IMR-90 (cell line): Measurements from ENCODE around the gene TEX13A. TPM values are rescaled to one million over a fixed set of nuclear protein-coding genes. Genes with fewer than 3 reads are reported as not detected.
"Not testable (repeated sequence)": the region's sequence is repeated elsewhere in the genome, so short reads cannot be mapped to it uniquely, and the experiment has no call there.

Experiments used
- ATAC-seq: fragments of 200-7000 bp; cut with Tn5 transposase; 2 replicates; pipeline ENCODE4 v1.9.1; 2020; ENCODE audit warnings: low read depth, mild to moderate bottlenecking, moderate library complexity
- BruUV-seq: library from RNA; stranded (reverse); fragments of 400-500 nt; replicated peaks from 2 replicates; lab custom pipeline; 2021; lab: Mats Ljungman, UMichigan
- CTCF ChIA-PET: fragments of 300-600 bp; formaldehyde crosslinking; extraction: SDS; loops from one replicate; lab custom pipeline; 2021; ENCODE audit warnings: antibody characterized with exemption; lab: Yijun Ruan, JAX
- POLR2A ChIA-PET: fragments of 300-600 bp; sonication (Branson Sonifier 250); formaldehyde crosslinking; loops from one replicate; lab custom pipeline; 2022; ENCODE audit warnings: antibody characterized with exemption; ENCODE audit not compliant: unreplicated experiment; lab: Charles Lee
- DNase-seq: peaks from one replicate; pipeline ENCODE4 v3.0.0; 2013
- H2AFZ ChIP-seq: replicated peaks from 2 replicates; pipeline ENCODE3; 2013; ENCODE audit warnings: low read length, mild to moderate bottlenecking; ENCODE audit not compliant: poor library complexity
- H2AK5ac ChIP-seq: 2 replicates; pipeline ENCODE4 v1.6.1; 2013; ENCODE audit warnings: low read depth, low read length, inconsistent platforms
- H2AK9ac ChIP-seq: replicated peaks from 2 replicates; pipeline ENCODE3; 2013; ENCODE audit warnings: mild to moderate bottlenecking, low read depth, low read length, moderate library complexity; ENCODE audit not compliant: poor library complexity
- H2BK120ac ChIP-seq: 2 replicates; pipeline ENCODE4 v1.6.1; 2013; ENCODE audit warnings: low read depth, low read length, inconsistent platforms
- H2BK15ac ChIP-seq: 3 replicates; pipeline ENCODE4 v1.6.1; 2013; ENCODE audit warnings: low read depth, low read length, inconsistent platforms
- H2BK20ac ChIP-seq: 2 replicates; pipeline ENCODE4 v1.6.1; 2013; ENCODE audit warnings: low read depth, mild to moderate bottlenecking, inconsistent platforms, low read length, moderate library complexity
- H2BK5ac ChIP-seq: 2 replicates; pipeline ENCODE4 v1.6.1; 2013; ENCODE audit warnings: mild to moderate bottlenecking, low read depth, low read length, inconsistent platforms; ENCODE audit not compliant: poor library complexity, severe bottlenecking
- H3K14ac ChIP-seq: replicated peaks from 2 replicates; pipeline ENCODE4 v1.6.1; 2013; ENCODE audit warnings: low read depth, low read length, inconsistent platforms
- H3K18ac ChIP-seq: 2 replicates; pipeline ENCODE4 v1.6.1; 2013; ENCODE audit warnings: low read depth, low read length, control low read depth
- H3K23ac ChIP-seq: 2 replicates; pipeline ENCODE4 v1.6.1; 2013; ENCODE audit warnings: low read depth, low read length, inconsistent platforms
- H3K27ac ChIP-seq: 2 replicates; pipeline ENCODE4 v1.5.1; 2013; ENCODE audit warnings: mild to moderate bottlenecking, control low read depth, low read length; ENCODE audit not compliant: insufficient read depth
- H3K27me3 ChIP-seq: 2 replicates; pipeline ENCODE4 v1.6.1; 2013; ENCODE audit warnings: low read length; ENCODE audit not compliant: control insufficient read depth, insufficient read depth
- H3K36me3 ChIP-seq: 2 replicates; pipeline ENCODE4 v1.6.1; 2013; ENCODE audit warnings: low read length, mixed read lengths; ENCODE audit not compliant: control insufficient read depth, insufficient read depth
- H3K4ac ChIP-seq: 2 replicates; pipeline ENCODE4 v1.6.1; 2013; ENCODE audit warnings: low read depth, low read length, inconsistent platforms
- H3K4me1 ChIP-seq: 2 replicates; pipeline ENCODE4 v1.6.1; 2013; ENCODE audit warnings: low read length, mixed read lengths; ENCODE audit not compliant: control insufficient read depth, insufficient read depth
- H3K4me2 ChIP-seq: 2 replicates; pipeline ENCODE4 v1.6.1; 2013; ENCODE audit warnings: low read depth, mild to moderate bottlenecking, control low read depth, low read length, moderate library complexity
- H3K4me3 ChIP-seq: 2 replicates; pipeline ENCODE4 v1.5.1; 2013; ENCODE audit warnings: low read depth, mild to moderate bottlenecking, control low read depth, low read length, moderate library complexity; ENCODE audit not compliant: insufficient read depth
- H3K56ac ChIP-seq: 2 replicates; pipeline ENCODE4 v1.6.1; 2013; ENCODE audit warnings: low read length, inconsistent platforms; ENCODE audit not compliant: insufficient read depth; ENCODE audit errors: extremely low read depth
- H3K79me1 ChIP-seq, 2 experiments: 2 replicates each; pipeline ENCODE4 v1.6.1; 2013; ENCODE audit warnings: low read length in 2 of 2, inconsistent platforms in 1 of 2, low read depth in 1 of 2
- H3K9ac ChIP-seq: 2 replicates; pipeline ENCODE4 v1.6.1; 2013; ENCODE audit warnings: low read depth, low read length, control low read depth
- H3K9me1 ChIP-seq: 2 replicates; pipeline ENCODE4 v1.6.1; 2013; ENCODE audit warnings: low read length, inconsistent platforms; ENCODE audit not compliant: insufficient read depth
- H3K9me3 ChIP-seq: 2 replicates; pipeline ENCODE4 v1.6.1; 2013; ENCODE audit warnings: low read length; ENCODE audit not compliant: control insufficient read depth, insufficient read depth
- H4K20me1 ChIP-seq: 2 replicates; pipeline ENCODE4 v1.6.1; 2013; ENCODE audit warnings: low read length, inconsistent platforms; ENCODE audit not compliant: insufficient read depth
- H4K5ac ChIP-seq: 2 replicates; pipeline ENCODE4 v1.6.1; 2013; ENCODE audit warnings: mild to moderate bottlenecking, low read depth, low read length, control low read depth
- H4K8ac ChIP-seq, 2 experiments: 2 replicates each; pipeline ENCODE4 v1.6.1; 2013; ENCODE audit warnings: low read depth in 2 of 2, low read length in 2 of 2, control low read depth in 1 of 2, inconsistent platforms in 1 of 2
- H4K91ac ChIP-seq: 2 replicates; pipeline ENCODE4 v1.6.1; 2013; ENCODE audit warnings: low read depth, low read length, inconsistent platforms; ENCODE audit not compliant: insufficient read depth
- WGBS, 2 experiments: methylation state at CpG; one replicate each; pipeline versions ENCODE4 v1.1.5 to v1.1.7; 2013; ENCODE audit warnings: missing lambda C conversion rate in 2 of 2; ENCODE audit not compliant: insufficient read length in 1 of 2; ENCODE audit errors: extremely low coverage in 2 of 2; 5-methylcytosine and 5-hydroxymethylcytosine counted together
- dilution Hi-C: fragments of 300-500 bp; cut with HindIII; formaldehyde crosslinking; loops from one replicate; pipeline ENCODE4 v1.14.3; 2018; ENCODE audit warnings: low sequenced_read_pairs; ENCODE audit not compliant: unreplicated experiment
- in situ Hi-C: fragments of 300-500 bp; cut with MboI; formaldehyde crosslinking; loops from 3 replicates; pipeline ENCODE4 v1.14.3; 2019; ENCODE audit warnings: low sequenced_read_pairs, inconsistent platforms, mixed read lengths
- intact Hi-C: fragments of 100-400 bp; cut with micrococcal nuclease; formaldehyde crosslinking; loops from 2 replicates; pipeline ENCODE4 v1.10.0; 2022
- polyA plus RNA-seq, 3 experiments: library from polyadenylated mRNA; depleted of rRNA; stranded (reverse); fragments of >200 nt; gene quantifications; 2 replicates each; pipeline ENCODE4 v1.2.3, GENCODE V29; 2012; ENCODE audit warnings: low replicate concordance in 1 of 3
- total RNA-seq: library from RNA; depleted of rRNA; stranded (reverse); fragments of >200 nt; gene quantifications from 2 replicates; pipeline ENCODE4 v1.2.3, GENCODE V29; 2012

The TEX13A gene
- total and polyA plus RNA-seq, 2 of the 4 experiments (the other 2 are of a cell fraction), result not detected

DNA sequence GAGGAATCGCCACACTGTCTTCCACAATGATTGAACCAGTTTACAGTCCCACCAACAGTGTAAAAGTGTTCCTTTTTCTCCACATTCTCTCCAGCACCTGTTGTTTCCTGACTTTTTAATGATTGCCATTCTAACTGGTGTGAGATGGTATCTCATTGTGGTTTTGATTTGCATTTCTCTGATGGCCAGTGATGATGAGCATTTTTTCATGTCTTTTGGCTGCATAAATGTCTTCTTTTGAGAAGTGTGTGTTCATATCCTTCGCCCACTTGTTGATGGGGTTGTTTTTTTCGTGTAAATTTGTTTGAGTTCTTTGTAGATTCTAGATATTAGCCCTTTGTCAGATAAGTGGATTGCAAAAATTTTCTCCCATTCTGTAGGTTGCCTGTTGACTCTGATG is 16.9 kb upstream of the TEX13A start:
- H3K4me1 ChIP-seq, intact Hi-C loops, H3K56ac ChIP-seq, H3K79me1 ChIP-seq, H3K4me2 ChIP-seq, H3K18ac ChIP-seq, H2BK20ac ChIP-seq, DNase-seq, H4K5ac ChIP-seq, H2AK5ac ChIP-seq, H3K36me3 ChIP-seq, H3K4me3 ChIP-seq, H3K14ac ChIP-seq, H4K8ac ChIP-seq, H3K27ac ChIP-seq, in situ Hi-C loops, H3K9me3 ChIP-seq, H2BK15ac ChIP-seq, H2AFZ ChIP-seq, H3K9ac ChIP-seq, H2AK9ac ChIP-seq, POLR2A ChIA-PET, dilution Hi-C loops, CTCF ChIA-PET, H3K9me1 ChIP-seq, ATAC-seq, H3K23ac ChIP-seq, H2BK120ac ChIP-seq, H4K91ac ChIP-seq, H4K20me1 ChIP-seq, H3K27me3 ChIP-seq, BruUV-seq, H2BK5ac ChIP-seq, H3K4ac ChIP-seq: not testable (repeated sequence)
- WGBS, 2 experiments, result no CpG with 5 or more reads among the region's 3 CpGs
